Right lobe of liver (tissue), 6 donors: ENCODE measurements around the gene GUCD1. TPM values are rescaled to one million over a fixed set of nuclear protein-coding genes. Genes with fewer than 3 reads are reported as not detected.

ENCODE experiments used
- ATAC-seq, 4 donors: fragments of 200-7000 bp; cut with Tn5 transposase; one replicate each; pipeline ENCODE4 v1.9.1; 2020; ENCODE audit warnings: mild to moderate bottlenecking in 4 of 4, moderate library complexity in 4 of 4
- DNase-seq, 3 donors: peaks; one replicate each; pipeline ENCODE4 v3.0.0-alpha.2; 2020
- H3K27ac ChIP-seq, 3 donors: fragments of 200-600 bp; one replicate each; pipeline ENCODE4 v1.8.0; 2022
- H3K27me3 ChIP-seq, 2 donors: fragments of 200-600 bp; one replicate each; pipeline ENCODE4 v1.8.0; 2022
- H3K36me3 ChIP-seq, 4 donors: fragments of 200-600 bp; sonication (generic) in 1 of 4; one replicate each; pipeline versions ENCODE4 v1.5.1 to v1.8.0; 2017 to 2022; ENCODE audit warnings: control low read depth in 1 of 4
- H3K4me1 ChIP-seq, 4 donors: fragments of 200-600 bp; sonication (generic) in 1 of 4; one replicate each; pipeline versions ENCODE4 v1.5.1 to v1.8.0; 2017 to 2022; ENCODE audit warnings: control low read depth in 1 of 4
- H3K4me3 ChIP-seq, 3 donors: fragments of 200-600 bp; one replicate each; pipeline ENCODE4 v1.8.0; 2022
- H3K9me3 ChIP-seq, 4 donors: fragments of 200-600 bp; sonication (generic) in 1 of 4; one replicate each; pipeline versions ENCODE4 v1.5.1 to v1.8.0; 2017 to 2022; ENCODE audit warnings: control low read depth in 1 of 4
- POLR2A ChIP-seq: fragments of 450-650 bp; IDR thresholded peaks from one replicate; pipeline ENCODE4 v1.6.1; 2017; ENCODE audit warnings: antibody characterized with exemption, mild to moderate bottlenecking
- WGBS: methylation state at CpG from one replicate; pipeline ENCODE4 v1.1.6; 2018; ENCODE audit warnings: low coverage, low lambda C conversion rate; ENCODE audit not compliant: insufficient coverage; ENCODE audit errors: missing lambda C conversion rate; 5-methylcytosine and 5-hydroxymethylcytosine counted together
- intact Hi-C, 2 donors: fragments of 100-400 bp; cut with DNase I; formaldehyde crosslinking; loops; one replicate each; pipeline versions ENCODE4 v1.11.2 to v1.14.1; 2022
- total RNA-seq, 6 experiments: library from RNA; depleted of rRNA in 2 of 6; stranded (reverse); fragments of >200 nt in 2 of 6; fragmentation: NEBNext Ultra II Directional in 3 of 6; extraction: Animal tissue kit (Norgen Biotek cat#: 25700) in 3 of 6; gene quantifications; one replicate each; pipeline versions ENCODE4 v1.1.0 to v1.2.4, GENCODE V29; 2016 to 2023
- TF ChIP-seq, protein P1 (sequence below), 4 donors: fragments of 200-600 bp in 3 of 4; fragments of 450-650 bp in 1 of 4; IDR thresholded peaks; one replicate each; pipeline versions ENCODE4 v1.5.1 to v1.8.0; 2016 to 2022; ENCODE audit warnings: antibody characterized with exemption in 4 of 4, mild to moderate bottlenecking in 2 of 4
- donor health status: DM: no; HTN: yes; CAD: no.
- donor health status: DM: no; HTN: no; CAD: no.
- donor health status: DM: no; HTN: no; CAD: no.
- donor health status: DM: no; HTN: yes; CAD: no.
- donor health status: DM: no; HTN: yes; CAD: no.

Gene GUCD1
- total RNA-seq, 6 experiments from 2014 or later = 94.0 to 281 (median 213) TPM

DNA sequence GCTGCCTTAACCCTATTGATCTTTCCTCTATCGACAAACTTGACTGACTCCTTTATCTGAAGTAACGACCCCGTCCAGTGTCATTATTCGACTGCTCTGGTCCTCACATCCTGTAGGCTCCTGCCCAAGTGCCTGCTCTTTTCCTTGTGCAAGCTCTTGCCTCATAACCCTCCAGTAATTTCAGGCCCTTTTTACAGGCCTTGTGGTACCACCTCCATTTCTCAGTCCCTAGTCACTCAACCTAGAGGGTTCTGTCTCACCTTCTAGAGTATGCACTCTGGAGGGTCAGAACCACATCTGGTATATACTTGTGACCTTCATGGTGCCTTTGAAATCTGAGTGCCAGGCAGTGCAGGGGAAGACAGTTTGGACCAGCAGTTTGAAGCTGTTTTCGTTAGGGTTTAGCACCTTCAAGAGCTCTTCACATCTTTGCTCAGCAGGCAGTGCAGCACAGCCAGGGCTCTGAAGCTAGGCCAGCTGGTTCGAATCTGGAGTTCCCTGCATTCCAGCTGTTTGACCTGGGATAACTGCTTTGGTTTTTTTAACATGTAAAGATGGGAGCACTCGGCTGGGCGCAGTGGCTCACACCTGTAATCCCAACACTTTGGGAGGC, 12.1 kb upstream of the GUCD1 start:
- peak overlapping the region in 1 of 3 donors; percentile 11 for H3K27ac ChIP-seq
- peaks cover 0 to 26% (median 11%) of the 10 kb centered on the region in 4 donors for H3K36me3 ChIP-seq
- WGBS = 12% methylated on average over 4 of the region's 8 CpGs
- intact Hi-C loops = no loop called here
- TF ChIP-seq, protein P1, sequence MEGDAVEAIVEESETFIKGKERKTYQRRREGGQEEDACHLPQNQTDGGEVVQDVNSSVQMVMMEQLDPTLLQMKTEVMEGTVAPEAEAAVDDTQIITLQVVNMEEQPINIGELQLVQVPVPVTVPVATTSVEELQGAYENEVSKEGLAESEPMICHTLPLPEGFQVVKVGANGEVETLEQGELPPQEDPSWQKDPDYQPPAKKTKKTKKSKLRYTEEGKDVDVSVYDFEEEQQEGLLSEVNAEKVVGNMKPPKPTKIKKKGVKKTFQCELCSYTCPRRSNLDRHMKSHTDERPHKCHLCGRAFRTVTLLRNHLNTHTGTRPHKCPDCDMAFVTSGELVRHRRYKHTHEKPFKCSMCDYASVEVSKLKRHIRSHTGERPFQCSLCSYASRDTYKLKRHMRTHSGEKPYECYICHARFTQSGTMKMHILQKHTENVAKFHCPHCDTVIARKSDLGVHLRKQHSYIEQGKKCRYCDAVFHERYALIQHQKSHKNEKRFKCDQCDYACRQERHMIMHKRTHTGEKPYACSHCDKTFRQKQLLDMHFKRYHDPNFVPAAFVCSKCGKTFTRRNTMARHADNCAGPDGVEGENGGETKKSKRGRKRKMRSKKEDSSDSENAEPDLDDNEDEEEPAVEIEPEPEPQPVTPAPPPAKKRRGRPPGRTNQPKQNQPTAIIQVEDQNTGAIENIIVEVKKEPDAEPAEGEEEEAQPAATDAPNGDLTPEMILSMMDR (IDR thresholded peaks at IDR 0.05) = no peak
- TF ChIP-seq POLR2A = no peak
- H3K27me3 ChIP-seq = no peaks in the 10 kb centered on the region
- ATAC-seq = no peak
- peaks cover 0 to 61% (median 24%) of the 10 kb centered on the region in 4 donors for H3K4me1 ChIP-seq
- H3K4me3 ChIP-seq = no peak overlapping the region
- DNase-seq = no peak
- no peaks in the 10 kb centered on the region for H3K9me3 ChIP-seq

DNA sequence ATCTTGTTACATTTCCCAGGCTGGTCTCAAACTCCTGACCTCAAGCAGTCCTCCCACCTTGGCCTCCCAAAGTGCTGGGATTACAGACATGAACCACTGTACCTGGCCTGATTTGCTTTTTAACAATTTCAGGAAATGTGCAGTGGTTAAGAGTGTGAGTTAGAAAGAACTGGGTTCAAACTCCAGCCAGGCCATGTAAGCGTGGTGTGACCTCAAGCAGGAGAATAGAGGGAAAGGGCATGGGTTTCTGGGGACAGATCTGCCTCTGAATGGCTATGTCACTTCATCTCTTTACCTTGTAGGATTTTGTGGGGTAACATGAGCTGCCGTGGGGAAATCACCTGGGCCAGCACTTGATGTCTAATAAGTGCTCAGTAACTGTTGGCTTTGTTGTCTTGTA, 10.1 kb upstream of the GUCD1 start:
- peaks cover 0 to 50% (median 20%) of the 10 kb centered on the region in 4 donors for H3K4me1 ChIP-seq
- WGBS = 18% methylated on average over 2 of the region's 2 CpGs
- no peaks in the 10 kb centered on the region for H3K27me3 ChIP-seq
- H3K36me3 ChIP-seq = peaks cover 0 to 36% (median 18%) of the 10 kb centered on the region in 4 donors
- TF ChIP-seq POLR2A = no peak
- TF ChIP-seq, protein P1 (IDR thresholded peaks at IDR 0.05) = no peak
- peak overlapping the region in 2 of 3 donors; percentile 39 to 65 for H3K27ac ChIP-seq
- peak; percentile 31 to 52 (median 46) for ATAC-seq
- intact Hi-C loops = no loop called here
- H3K9me3 ChIP-seq = no peaks in the 10 kb centered on the region
- no peak overlapping the region for H3K4me3 ChIP-seq
- DNase-seq = no peak

DNA sequence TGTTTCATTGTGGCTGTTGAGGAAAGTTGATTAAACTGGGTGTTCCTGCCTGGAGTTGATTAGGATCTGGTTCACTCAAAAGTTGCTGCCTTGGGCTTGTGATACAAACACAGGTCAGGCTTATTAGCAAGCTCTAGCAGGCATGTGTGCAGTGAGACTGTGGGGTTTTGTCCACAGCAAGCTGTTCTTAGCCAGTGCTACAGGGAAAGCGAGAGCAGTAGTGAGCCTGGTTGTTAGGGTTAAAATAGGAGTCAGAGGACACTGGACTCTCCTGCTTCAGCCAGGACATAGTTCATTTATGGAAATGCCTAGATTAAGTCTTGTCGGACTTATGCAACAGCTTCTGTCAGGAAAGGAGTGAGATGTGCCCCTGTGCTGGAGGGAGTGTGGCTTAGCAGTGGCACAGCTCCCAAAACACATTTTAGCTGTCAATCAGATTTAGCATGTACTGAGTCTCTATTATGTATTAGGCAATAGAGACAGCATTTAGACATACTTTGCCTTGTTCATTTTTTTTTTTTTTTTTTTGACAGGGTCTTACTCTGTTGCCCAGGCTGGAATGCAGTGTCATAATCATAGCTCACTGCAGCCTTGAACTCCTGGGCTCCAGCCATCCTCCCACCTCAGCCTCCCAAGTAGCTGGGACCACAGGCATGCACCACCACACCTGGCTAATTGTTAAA, 9.6 kb upstream of the GUCD1 start:
- Histone ChIP-seq H3K4me1 (peaks cover 0 to 50% (median 20%) of the 10 kb centered on the region in 4 donors), H3K4me3 (no peak overlapping the region), H3K36me3 (peaks cover 0 to 35% (median 18%) of the 10 kb centered on the region in 4 donors), H3K9me3 (no peaks in the 10 kb centered on the region), H3K27ac (peak overlapping the region in 2 of 3 donors; percentile 59 to 65), H3K27me3 (no peaks in the 10 kb centered on the region)
- ATAC-seq (peak; percentile 81 to 91 (median 90)), DNase-seq (peak in 1 of 3 donors; percentile 76)
- no peak for TF ChIP-seq POLR2A
- TF ChIP-seq, protein P1 (IDR thresholded peaks at IDR 0.05) = no peak
- intact Hi-C loops = no loop called here
- 26% methylated on average over 2 of the region's 2 CpGs for WGBS

DNA sequence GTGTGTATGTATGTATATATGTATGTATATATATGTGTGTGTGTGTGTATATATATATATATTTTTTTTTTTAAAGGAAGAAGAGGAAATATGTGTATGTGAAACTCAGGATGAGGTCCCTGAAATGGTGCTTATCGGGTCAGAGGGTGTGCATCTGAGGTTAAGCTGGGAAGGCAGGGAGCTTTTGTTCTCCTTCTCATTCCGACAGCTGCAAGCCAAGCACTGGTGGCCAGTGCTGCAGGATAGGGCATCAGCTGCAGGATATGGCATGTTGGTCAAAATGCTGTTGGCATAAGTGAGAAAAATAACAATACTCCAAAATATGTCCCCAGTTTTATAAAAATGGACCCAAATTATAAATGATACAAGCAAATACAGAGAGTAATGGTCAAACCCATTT, 8.3 kb upstream of the GUCD1 start:
- no peak for TF ChIP-seq POLR2A
- TF ChIP-seq, protein P1 (IDR thresholded peaks at IDR 0.05) = no peak
- ATAC-seq = no peak
- intact Hi-C loops = no loop called here
- DNase-seq = no peak
- Histone ChIP-seq H3K36me3 (peaks cover 0 to 35% (median 15%) of the 10 kb centered on the region in 4 donors), H3K4me3 (no peak overlapping the region), H3K9me3 (no peaks in the 10 kb centered on the region), H3K4me1 (peaks cover 0 to 50% (median 20%) of the 10 kb centered on the region in 4 donors), H3K27ac (peak overlapping the region in 1 of 3 donors; percentile 65), H3K27me3 (no peaks in the 10 kb centered on the region)
- WGBS = 86% methylated on average over 2 of the region's 2 CpGs
